ENCODE measurements around the gene FAT2.
"Not testable (repeated sequence)": the region's sequence is repeated elsewhere in the genome, so short reads cannot be mapped to it uniquely, and the experiment has no call there.

Gene FAT2

GRCh38 chr5:151580239-151580638 lies 10.9 kb downstream of the FAT2 start:
- no peak for DNase-seq

GRCh38 chr5:151579146-151579545 lies 12.0 kb downstream of the FAT2 start:
- not testable (repeated sequence) for DNase-seq

DNA sequence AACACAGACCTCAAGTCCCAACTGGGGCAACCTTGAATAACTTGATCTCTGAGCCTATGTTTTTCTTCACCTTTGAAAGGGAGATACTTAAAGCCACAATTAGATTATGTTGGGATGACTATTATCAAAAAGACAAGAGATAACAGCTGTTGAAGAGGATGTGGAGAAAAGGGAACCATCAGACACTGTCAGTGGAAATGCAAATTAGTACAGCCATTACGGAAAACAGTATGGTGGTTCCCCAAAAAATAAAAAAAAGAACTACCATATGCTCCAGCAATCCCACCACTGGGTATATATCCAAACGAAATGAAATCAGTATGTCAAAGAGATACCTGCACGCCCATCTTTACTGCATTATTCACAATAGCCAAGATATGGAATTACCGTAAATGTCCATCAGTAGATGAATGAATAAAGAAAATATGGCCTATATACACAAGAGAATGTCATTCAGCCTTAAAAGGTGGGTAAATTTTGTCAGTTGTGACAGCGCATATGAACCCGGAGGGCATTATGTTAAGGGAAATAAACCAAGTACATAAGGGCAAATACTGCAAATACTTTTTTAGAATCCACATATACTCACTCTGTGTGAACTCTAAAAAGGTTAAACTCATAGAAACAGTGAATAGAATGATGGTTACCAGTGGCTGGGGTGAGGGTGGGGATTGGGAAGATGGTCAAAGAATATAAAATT lies 12.7 kb downstream of the FAT2 start:
- no peak for DNase-seq

DNA sequence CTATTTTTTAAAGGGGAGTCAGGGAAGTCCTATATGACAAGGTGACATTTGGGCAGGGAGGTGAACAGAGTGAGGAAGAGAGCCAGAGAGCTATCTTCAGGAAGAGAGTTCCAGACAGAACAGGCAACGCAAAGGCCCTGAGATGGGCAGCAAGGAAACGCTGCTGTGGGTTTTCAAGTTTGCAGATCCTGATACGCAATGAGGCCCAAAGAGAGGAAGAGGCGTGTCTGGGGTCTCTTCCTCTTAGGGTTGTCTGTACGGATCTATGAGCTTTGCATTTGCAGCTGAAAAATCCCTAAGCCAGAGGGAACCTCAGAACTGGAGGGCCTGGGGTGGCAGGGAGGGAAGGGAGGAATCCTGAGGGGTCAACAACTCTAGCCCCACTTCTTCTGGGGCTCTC lies 13.6 kb downstream of the FAT2 start:
- DNase-seq: no peak

- DNase-seq: no peak
Measured at GRCh38 chr5:151574444-151574996, 16.6 kb downstream of the FAT2 start.

DNA sequence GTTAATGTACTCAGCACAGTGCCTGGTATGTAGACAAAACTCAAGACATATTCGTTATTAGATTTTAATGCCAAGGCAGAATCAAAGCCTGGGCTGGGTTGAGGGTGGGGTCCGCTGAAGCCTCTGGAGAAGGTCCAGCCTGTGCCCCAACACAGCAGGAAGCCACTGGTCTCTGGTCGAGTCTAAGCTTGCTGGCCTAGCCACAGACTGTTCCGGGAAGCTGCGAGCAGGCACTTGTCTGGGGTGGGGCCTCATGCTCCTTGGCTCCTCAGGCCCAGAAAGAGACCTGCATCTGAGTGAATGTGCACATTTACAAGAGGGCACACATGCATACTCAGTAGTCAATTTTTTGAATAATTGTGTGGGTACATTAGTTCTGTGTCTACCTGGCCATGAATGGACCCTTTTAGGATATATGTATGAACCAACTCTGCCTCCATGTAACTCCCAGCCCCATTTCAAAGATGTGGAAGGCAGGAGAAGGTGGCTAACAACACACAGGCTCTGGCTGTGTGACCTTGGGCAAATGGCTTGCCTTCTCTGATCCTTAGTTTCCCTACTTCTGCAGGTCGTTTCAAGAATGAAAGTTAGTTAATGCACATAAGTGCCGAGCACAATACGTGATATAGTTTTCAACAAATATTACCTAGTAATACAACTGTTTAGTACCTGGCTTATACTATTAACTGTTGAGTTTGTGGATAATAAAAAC lies 18.3 kb downstream of the FAT2 start:
- DNase-seq: no peak

DNA sequence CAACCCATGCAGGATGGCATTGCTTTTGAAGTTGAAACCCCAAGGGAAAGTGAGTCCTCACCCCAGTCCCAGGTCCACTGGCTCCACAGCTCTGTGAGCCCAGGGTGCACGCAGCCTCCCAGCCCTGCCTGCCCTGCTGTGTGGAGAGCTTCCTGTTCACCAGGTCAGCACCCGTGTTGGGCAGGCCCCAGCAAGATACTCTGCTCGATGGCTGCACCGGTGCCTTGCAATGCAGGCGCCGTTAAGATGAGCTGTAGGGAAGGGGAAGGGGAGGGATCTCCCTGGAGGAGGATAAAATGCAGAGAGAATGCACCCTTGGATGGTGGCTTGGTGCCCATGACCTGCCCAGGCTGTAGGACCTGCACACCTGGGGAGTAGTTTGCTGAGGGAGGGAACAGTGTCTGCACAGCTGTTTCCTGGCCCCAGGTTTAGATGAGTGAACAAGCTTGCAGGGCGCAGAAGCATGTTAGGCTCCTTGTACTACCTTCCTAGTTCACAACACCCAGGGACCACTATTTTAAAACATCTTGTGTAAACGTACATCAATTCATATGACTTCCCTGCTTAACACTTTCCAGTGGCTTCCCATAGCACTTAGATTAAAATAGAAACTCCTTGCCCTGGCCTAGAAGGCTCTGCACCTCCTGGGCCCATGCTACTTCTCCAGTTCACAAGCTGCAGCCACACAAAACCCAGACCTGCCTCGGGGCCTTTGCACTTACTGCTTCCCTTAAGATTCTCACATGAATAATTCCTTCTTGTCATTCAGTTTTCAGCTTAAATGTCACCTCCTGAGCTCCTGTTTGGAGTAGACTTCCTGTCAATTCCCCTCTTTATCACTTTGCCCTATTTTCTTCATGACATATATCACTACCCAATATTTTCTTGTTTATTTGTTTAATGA lies 19.6 kb downstream of the FAT2 start:
- DNase-seq: no peak

- no peak for DNase-seq
Measured at GRCh38 chr5:151570512-151571269, 20.4 kb downstream of the FAT2 start.

GRCh38 chr5:151570058-151570457 lies 21.1 kb downstream of the FAT2 start:
- no peak for DNase-seq

- no peak for DNase-seq
Measured at GRCh38 chr5:151569132-151570046, 21.7 kb downstream of the FAT2 start.

DNA sequence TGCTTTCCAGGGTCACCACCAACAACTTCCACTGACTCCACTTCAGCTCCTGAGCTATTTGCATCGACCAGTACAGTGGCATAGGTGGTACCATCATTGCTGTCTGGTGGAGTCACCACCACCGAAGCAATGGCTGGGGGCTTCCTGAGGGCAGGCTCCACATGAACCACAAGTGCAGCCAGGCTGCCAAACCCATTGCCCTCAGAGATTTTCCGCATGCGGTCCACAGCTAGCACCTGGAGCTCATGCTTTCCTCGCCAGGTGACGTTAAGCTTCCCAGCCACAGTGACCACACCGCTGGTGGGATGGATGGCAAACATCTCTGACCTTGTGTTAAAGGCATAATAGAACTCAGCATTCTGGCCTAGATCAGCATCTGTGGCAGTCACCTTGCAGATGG lies 23.1 kb downstream of the FAT2 start:
- no peak for DNase-seq

DNA sequence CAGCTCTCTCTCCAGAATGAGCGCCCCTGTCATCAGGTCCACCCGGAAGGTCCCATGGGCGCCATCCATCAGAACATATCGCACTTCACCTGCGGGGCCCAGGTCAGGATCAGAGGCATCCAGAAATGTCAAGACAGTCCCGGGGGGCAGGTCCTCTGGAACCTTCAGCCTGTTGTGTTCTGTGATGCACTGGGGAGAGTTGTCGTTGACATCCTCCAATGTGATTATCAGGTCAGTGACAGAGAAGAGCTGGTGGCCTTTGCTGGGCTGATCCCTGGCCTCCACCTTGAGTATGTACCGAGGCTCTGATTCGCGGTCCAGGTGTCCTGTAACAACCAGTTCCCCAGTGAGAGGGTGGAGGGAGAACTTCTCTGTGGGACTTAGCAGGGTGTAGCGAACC lies 25.2 kb downstream of the FAT2 start:
- no peak for DNase-seq

- no peak for DNase-seq
Measured at GRCh38 chr5:151562019-151562707, 29.0 kb downstream of the FAT2 start.

GRCh38 chr5:151557951-151558350 lies 33.2 kb downstream of the FAT2 start:
- DNase-seq: no peak

DNA sequence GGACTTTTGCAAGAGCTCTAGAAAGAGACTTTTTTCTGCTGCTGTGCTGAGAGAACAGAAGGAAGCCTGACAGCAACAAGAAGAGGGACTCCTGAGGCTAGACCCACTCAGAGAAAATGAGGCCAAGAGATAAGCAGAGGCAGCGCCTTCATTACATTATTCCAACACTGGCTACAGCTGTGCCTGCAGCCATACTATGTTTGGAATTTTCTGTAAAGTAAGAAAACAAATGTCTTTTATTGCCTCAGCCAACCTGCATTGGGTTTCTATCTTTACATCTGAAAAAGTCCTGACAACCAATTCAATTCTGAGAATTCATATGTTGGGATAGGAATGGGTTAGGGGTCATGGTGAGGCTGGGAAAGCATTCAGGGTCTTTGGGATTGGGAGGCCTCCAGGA lies 33.7 kb downstream of the FAT2 start:
- DNase-seq: no peak

GRCh38 chr5:151556806-151557205 lies 34.3 kb downstream of the FAT2 start:
- DNase-seq: no peak

DNA sequence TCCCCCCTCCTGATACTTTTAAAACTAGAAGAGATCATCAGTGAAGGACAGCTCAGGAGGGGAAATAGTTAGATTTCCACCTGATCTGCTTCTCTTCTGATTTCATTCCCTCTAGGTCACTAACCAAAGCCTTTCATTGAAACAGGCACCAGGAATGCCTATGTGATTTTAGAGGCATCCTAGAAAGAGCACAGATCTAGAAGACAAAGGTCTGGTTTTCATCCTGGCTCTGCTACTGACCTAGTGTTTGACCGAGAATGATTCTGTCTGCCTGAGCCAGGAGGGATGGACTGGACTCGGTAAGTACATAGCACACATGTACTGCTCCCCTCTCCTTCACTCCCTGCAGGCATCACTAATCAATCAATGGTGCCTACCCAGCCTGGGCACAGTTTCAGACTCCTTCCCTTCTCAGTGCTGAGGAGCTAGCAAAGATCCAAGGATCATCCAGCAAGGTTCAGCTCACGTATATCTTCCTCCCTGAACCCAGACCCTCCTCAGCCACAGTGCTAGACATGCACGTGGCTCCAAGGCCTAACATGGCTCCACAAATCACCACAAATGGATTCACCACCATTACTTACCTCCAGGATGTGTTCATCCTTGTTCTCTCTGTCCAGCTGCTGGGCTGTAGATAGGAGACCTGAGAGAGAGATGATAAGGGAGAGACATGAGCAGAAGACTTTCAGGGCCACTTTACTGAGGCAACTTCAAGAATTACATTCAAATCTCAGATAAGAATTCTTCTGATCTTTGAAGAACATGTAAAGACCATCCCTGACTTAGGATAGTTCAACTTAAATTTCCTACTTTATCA lies 35.2 kb downstream of the FAT2 start:
- no peak for DNase-seq

GRCh38 chr5:151553695-151554094 lies 37.4 kb downstream of the FAT2 start:
- DNase-seq: no peak

DNA sequence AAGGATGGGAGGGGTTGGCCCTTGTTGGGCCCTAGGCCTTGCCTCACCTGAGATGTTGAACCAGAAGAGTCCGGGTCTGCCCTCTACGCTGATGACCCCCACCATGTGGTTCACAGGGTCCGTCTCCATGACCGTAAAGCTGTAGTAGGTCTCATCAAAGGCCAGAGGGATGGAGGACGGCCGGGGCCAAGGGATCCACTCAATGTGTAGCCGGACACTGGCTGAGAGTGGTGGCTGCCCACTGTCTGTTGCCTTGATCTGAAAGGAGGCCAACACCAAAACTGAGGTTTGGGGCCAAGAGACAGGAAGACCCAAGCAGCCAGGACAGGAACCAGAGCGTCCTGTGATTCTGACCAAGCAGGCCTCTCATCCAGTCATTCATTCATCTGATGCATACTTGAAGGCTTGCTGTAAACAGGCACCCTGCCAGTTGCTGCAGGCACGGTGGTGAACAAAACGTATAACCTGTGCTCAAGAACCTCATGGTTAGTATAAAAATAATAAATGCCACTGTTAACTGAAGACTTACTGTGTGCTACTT lies 37.9 kb downstream of the FAT2 start:
- DNase-seq: no peak

DNA sequence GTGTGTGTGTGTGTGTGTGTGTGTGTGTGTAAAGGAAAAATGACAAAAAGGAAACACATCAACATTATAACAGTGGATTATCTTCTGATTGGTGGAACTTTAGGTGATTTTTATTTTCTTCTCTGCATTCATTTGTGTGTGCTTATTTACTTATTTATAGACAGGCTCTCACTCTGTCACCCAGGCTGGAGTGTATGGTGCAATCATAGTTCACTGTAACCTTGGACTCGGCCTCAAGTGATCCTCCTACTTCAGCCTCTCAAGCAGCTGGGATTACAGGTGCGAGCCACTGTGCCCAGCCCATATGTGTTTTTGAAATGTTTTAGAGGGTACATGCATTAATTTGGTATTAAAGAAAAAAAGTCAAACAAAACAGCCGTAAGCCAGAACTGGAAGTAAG lies 39.1 kb downstream of the FAT2 start:
- DNase-seq: no peak

All from T-helper 9 cell (primary cell).